HG03460 (cell line): Measurements from ENCODE around the gene SUCLG2.

Experiments
- ATAC-seq: cut with Tn5 transposase; IDR thresholded peaks from one replicate; pipeline ENCODE4 v1.9.1; 2021; ENCODE audit not compliant: unreplicated experiment

Gene SUCLG2

GRCh38 chr3:67462187-67462586 is 192.2 kb downstream of the SUCLG2 start:
- ATAC-seq, result no peak

GRCh38 chr3:67461667-67462142 is 192.7 kb downstream of the SUCLG2 start:
- ATAC-seq, result no peak

GRCh38 chr3:67460841-67461510 is 193.4 kb downstream of the SUCLG2 start:
- ATAC-seq, result no peak

- no peak for ATAC-seq
Measured at GRCh38 chr3:67459796-67460195, 194.6 kb downstream of the SUCLG2 start.

- ATAC-seq, result no peak
Measured at GRCh38 chr3:67458896-67459530, 195.4 kb downstream of the SUCLG2 start.

GRCh38 chr3:67458408-67458807 is 196.0 kb downstream of the SUCLG2 start:
- ATAC-seq, result no peak

- no peak for ATAC-seq
Measured at GRCh38 chr3:67453628-67454027, 200.8 kb downstream of the SUCLG2 start.

GRCh38 chr3:67450153-67450552 is 204.3 kb downstream of the SUCLG2 start:
- ATAC-seq, result no peak

- ATAC-seq, result no peak
Measured at GRCh38 chr3:67447393-67447792, 207.0 kb downstream of the SUCLG2 start.

- ATAC-seq, result no peak
Measured at GRCh38 chr3:67437789-67438188, 216.6 kb downstream of the SUCLG2 start.

GRCh38 chr3:67437090-67437489 is 217.3 kb downstream of the SUCLG2 start:
- ATAC-seq, result no peak

GRCh38 chr3:67433109-67433508 is 221.3 kb downstream of the SUCLG2 start:
- ATAC-seq, result no peak

GRCh38 chr3:67431887-67432286 is 222.5 kb downstream of the SUCLG2 start:
- ATAC-seq, result no peak

- no peak for ATAC-seq
Measured at GRCh38 chr3:67423722-67424121, 230.7 kb downstream of the SUCLG2 start.

- no peak for ATAC-seq
Measured at GRCh38 chr3:67421912-67422311, 232.5 kb downstream of the SUCLG2 start.

GRCh38 chr3:67419779-67420178 is 234.6 kb downstream of the SUCLG2 start:
- ATAC-seq, result no peak

- ATAC-seq, result no peak
Measured at GRCh38 chr3:67419218-67419529, 235.2 kb downstream of the SUCLG2 start.

- ATAC-seq, result no peak
Measured at GRCh38 chr3:67418426-67419217, 235.8 kb downstream of the SUCLG2 start.

- ATAC-seq, result no peak
Measured at GRCh38 chr3:67416703-67417102, 237.7 kb downstream of the SUCLG2 start.

- ATAC-seq, result no peak
Measured at GRCh38 chr3:67415511-67415910, 238.9 kb downstream of the SUCLG2 start.

GRCh38 chr3:67414740-67415139 is 239.7 kb downstream of the SUCLG2 start:
- ATAC-seq, result no peak

GRCh38 chr3:67405193-67405592 is 249.2 kb downstream of the SUCLG2 start:
- no peak for ATAC-seq
